GM12892 (cell line): Measurements from ENCODE around the gene FAIM2.

Experiments used
- POLR2A ChIP-seq: IDR thresholded peaks from 2 replicates; pipeline ENCODE4 v1.6.1; 2011; ENCODE audit warnings: low read depth, low read length, control low read depth
- POLR2AphosphoS5 ChIP-seq: IDR thresholded peaks from 2 replicates; pipeline ENCODE4 v1.6.1; 2011; ENCODE audit warnings: low read depth, low read length, control low read depth

GRCh38 chr12:49872781-49873181, 30.9 kb downstream of the FAIM2 start:
- TF ChIP-seq POLR2A: no peak
- TF ChIP-seq POLR2AphosphoS5: no peak
